HEK293 (cell line): ENCODE data around the gene FHAD1.
A peak's percentile ranks its signal among the peaks of the same experiment; 100 is the strongest.

Experiments used
- CTCF ChIA-PET: fragments of 350-600 bp; formaldehyde crosslinking; extraction: SDS; loops from one replicate; lab custom pipeline; 2021; ENCODE audit warnings: antibody characterized with exemption; lab: Yijun Ruan, JAX
- POLR2A ChIA-PET: fragments of 300-600 bp; formaldehyde crosslinking; extraction: SDS; loops from one replicate; lab custom pipeline; 2020; ENCODE audit warnings: antibody characterized with exemption, inconsistent platforms; lab: Yijun Ruan, JAX
- H3K27ac ChIP-seq: fragments of 200-500 bp; sonication (Bioruptor generic); 2 replicates; pipeline ENCODE4 v1.5.1; 2014; ENCODE audit warnings: low read depth, low read length, control low read depth, inconsistent platforms; ENCODE audit errors: extremely low read depth
- H3K36me3 ChIP-seq, 2 experiments: fragments of 200-500 bp in 1 of 2; sonication (Bioruptor generic) in 1 of 2; 1 replicate in 1 of 2; 2 replicates in 1 of 2; pipeline ENCODE4 v1.5.1; 2014 to 2017; ENCODE audit warnings: inconsistent platforms in 2 of 2, low read length in 2 of 2; ENCODE audit not compliant: control insufficient read depth in 2 of 2, insufficient read depth in 1 of 2
- H3K4me1 ChIP-seq: fragments of 200-500 bp; sonication (Bioruptor generic); 2 replicates; pipeline ENCODE4 v1.5.1; 2014; ENCODE audit warnings: mild to moderate bottlenecking, low read length, inconsistent platforms; ENCODE audit not compliant: control insufficient read depth, insufficient read depth
- H3K4me3 ChIP-seq: 2 replicates; pipeline ENCODE4 v1.5.1; 2011; ENCODE audit warnings: low read depth, mild to moderate bottlenecking, control low read depth, low read length, moderate library complexity
- H3K9me3 ChIP-seq: fragments of 200-500 bp; sonication (Bioruptor generic); 2 replicates; pipeline ENCODE4 v1.5.1; 2014; ENCODE audit warnings: low read depth, low read length, inconsistent platforms; ENCODE audit not compliant: control insufficient read depth, insufficient read depth
- KLF10 ChIP-seq: fragments of 450-650 bp; IDR thresholded peaks from 2 replicates; pipeline ENCODE4 v1.5.1; 2018; ENCODE audit warnings: missing biosample characterization, mild to moderate bottlenecking, missing genetic modification characterization
- KLF7 ChIP-seq: fragments of 450-650 bp; formaldehyde crosslinking; IDR thresholded peaks from 2 replicates; pipeline ENCODE4 v1.5.1; 2016; ENCODE audit warnings: missing biosample characterization, missing genetic modification characterization, borderline replicate concordance
- WT1 ChIP-seq: fragments of 450-650 bp; formaldehyde crosslinking; IDR thresholded peaks from 2 replicates; pipeline ENCODE4 v1.5.1; 2016; ENCODE audit warnings: missing biosample characterization, missing genetic modification characterization
- ZBTB17 ChIP-seq: fragments of 450-650 bp; formaldehyde crosslinking; IDR thresholded peaks from 2 replicates; pipeline ENCODE4 v1.5.1; 2016; ENCODE audit warnings: missing biosample characterization, missing genetic modification characterization
- ZBTB20 ChIP-seq: fragments of 450-650 bp; formaldehyde crosslinking; IDR thresholded peaks from 2 replicates; pipeline ENCODE4 v1.5.1; 2016; ENCODE audit warnings: missing biosample characterization, missing genetic modification characterization
- ZBTB44 ChIP-seq: fragments of 450-650 bp; IDR thresholded peaks from 2 replicates; pipeline ENCODE4 v1.5.1; 2018; ENCODE audit warnings: missing biosample characterization, mild to moderate bottlenecking, missing genetic modification characterization
- ZIC2 ChIP-seq: fragments of 450-650 bp; formaldehyde crosslinking; IDR thresholded peaks from 2 replicates; pipeline ENCODE4 v1.5.1; 2016; ENCODE audit warnings: missing biosample characterization, missing genetic modification characterization
- ZNF223 ChIP-seq: fragments of 450-650 bp; formaldehyde crosslinking; IDR thresholded peaks from 2 replicates; pipeline ENCODE4 v1.5.1; 2016; ENCODE audit warnings: missing biosample characterization, missing genetic modification characterization
- ZNF239 ChIP-seq: fragments of 450-650 bp; formaldehyde crosslinking; IDR thresholded peaks from 2 replicates; pipeline ENCODE4 v1.5.1; 2016; ENCODE audit warnings: missing biosample characterization, missing genetic modification characterization
- ZNF24 ChIP-seq: fragments of 450-650 bp; formaldehyde crosslinking; IDR thresholded peaks from 2 replicates; pipeline ENCODE4 v1.5.1; 2016; ENCODE audit warnings: missing biosample characterization, missing genetic modification characterization
- ZNF350 ChIP-seq: fragments of 450-650 bp; formaldehyde crosslinking; IDR thresholded peaks from 2 replicates; pipeline ENCODE4 v1.5.0; 2017; ENCODE audit warnings: missing biosample characterization, mild to moderate bottlenecking, missing genetic modification characterization
- ZNF354C ChIP-seq: fragments of 450-650 bp; formaldehyde crosslinking; IDR thresholded peaks from 2 replicates; pipeline ENCODE4 v1.5.1; 2016; ENCODE audit warnings: missing biosample characterization, missing genetic modification characterization, low read depth, borderline replicate concordance
- ZNF362 ChIP-seq: fragments of 450-650 bp; formaldehyde crosslinking; IDR thresholded peaks from 2 replicates; pipeline ENCODE4 v1.5.1; 2016; ENCODE audit warnings: missing biosample characterization, missing genetic modification characterization
- ZNF549 ChIP-seq: fragments of 450-650 bp; IDR thresholded peaks from 2 replicates; pipeline ENCODE4 v1.5.1; 2018; ENCODE audit warnings: missing biosample characterization, missing genetic modification characterization, mild to moderate bottlenecking, inconsistent platforms, moderate library complexity
- ZNF555 ChIP-seq: fragments of 450-650 bp; formaldehyde crosslinking; conservative IDR thresholded peaks from 2 replicates; pipeline ENCODE4 v1.5.1; 2017; ENCODE audit warnings: missing biosample characterization, mild to moderate bottlenecking, missing genetic modification characterization, inconsistent platforms
- ZNF600 ChIP-seq: fragments of 450-650 bp; formaldehyde crosslinking; IDR thresholded peaks from 2 replicates; pipeline ENCODE4 v1.5.1; 2016; ENCODE audit warnings: missing biosample characterization, missing genetic modification characterization
- ZNF610 ChIP-seq: fragments of 450-650 bp; formaldehyde crosslinking; IDR thresholded peaks from 2 replicates; pipeline ENCODE4 v1.5.1; 2016; ENCODE audit warnings: missing biosample characterization, missing genetic modification characterization, borderline replicate concordance
- ZNF670 ChIP-seq: fragments of 450-650 bp; formaldehyde crosslinking; IDR thresholded peaks from 2 replicates; pipeline ENCODE4 v1.5.1; 2016; ENCODE audit warnings: missing biosample characterization, missing genetic modification characterization, low read depth
- ZNF776 ChIP-seq: fragments of 450-650 bp; formaldehyde crosslinking; IDR thresholded peaks from 2 replicates; pipeline ENCODE4 v1.5.0; 2017; ENCODE audit warnings: missing biosample characterization, missing genetic modification characterization, borderline replicate concordance
- ZNF843 ChIP-seq: fragments of 450-650 bp; formaldehyde crosslinking; IDR thresholded peaks from 2 replicates; pipeline ENCODE4 v1.5.1; 2016; ENCODE audit warnings: missing biosample characterization, missing genetic modification characterization
- TF ChIP-seq, protein P1 (sequence below): fragments of 450-650 bp; formaldehyde crosslinking; IDR thresholded peaks from 2 replicates; pipeline ENCODE4 v1.5.1; 2016; ENCODE audit warnings: missing biosample characterization, missing genetic modification characterization

Gene FHAD1

DNA sequence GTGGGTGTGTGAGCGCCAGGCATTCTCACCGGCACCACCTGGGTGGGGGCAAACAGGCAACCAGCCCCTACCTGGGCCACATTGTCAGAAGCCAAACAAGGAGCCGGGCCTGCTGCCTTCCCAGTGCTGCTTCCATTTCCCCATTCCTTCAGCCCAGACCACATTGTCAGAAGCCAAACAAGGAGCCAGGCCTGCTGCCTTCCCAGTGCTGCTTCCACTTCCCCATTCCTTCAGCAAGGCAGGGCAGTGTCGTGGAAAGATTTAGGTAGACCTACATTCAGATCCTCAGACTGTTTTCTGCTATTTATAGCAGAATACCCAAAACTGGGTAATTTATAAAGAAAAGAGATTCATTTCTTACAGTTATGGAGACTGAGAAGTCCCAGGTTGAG is 115.7 kb downstream of the FHAD1 start:
- no peak overlapping the region for H3K4me3 ChIP-seq
- no peaks in the 10 kb centered on the region for H3K9me3 ChIP-seq
- no peak overlapping the region for H3K27ac ChIP-seq
- H3K36me3 ChIP-seq: no peaks in the 10 kb centered on the region
- ChIA-PET CTCF (no interaction called here), POLR2A (no interaction called here)
- no peaks in the 10 kb centered on the region for H3K4me1 ChIP-seq
- TF ChIP-seq ZNF600 (tag by site-specific recombination): no peak
- TF ChIP-seq ZNF610 (tag by site-specific recombination): no peak
- no peak for TF ChIP-seq ZNF350 (tag by site-specific recombination)
- TF ChIP-seq ZBTB17: no peak
- TF ChIP-seq ZNF354C (tag by site-specific recombination): no peak
- TF ChIP-seq ZBTB20 (tag by site-specific recombination): no peak
- TF ChIP-seq KLF10 (tag by site-specific recombination): no peak
- TF ChIP-seq ZNF776: no peak
- no peak for TF ChIP-seq ZNF555
- no peak for TF ChIP-seq KLF7
- no peak for TF ChIP-seq WT1 (tag by site-specific recombination)

- ChIA-PET POLR2A (no interaction called here), CTCF (no interaction called here)
- H3K9me3 ChIP-seq: no peaks in the 10 kb centered on the region
- H3K36me3 ChIP-seq: no peaks in the 10 kb centered on the region
- no peak overlapping the region for H3K27ac ChIP-seq
- H3K4me1 ChIP-seq: no peaks in the 10 kb centered on the region
- no peak overlapping the region for H3K4me3 ChIP-seq
- TF ChIP-seq ZNF24 (tag by site-specific recombination) (no peak), ZNF549 (tag by site-specific recombination) (no peak), ZNF670 (tag by site-specific recombination) (no peak), ZNF223 (0 out of 2 replicates have a peak, but pooled peaks have one; percentile 43), ZNF239 (tag by site-specific recombination) (no peak), ZIC2 (tag by site-specific recombination) (peak; percentile 94), ZNF610 (tag by site-specific recombination) (no peak), ZBTB44 (tag by site-specific recombination) (no peak), ZNF362 (tag by site-specific recombination) (no peak), ZNF843 (tag by site-specific recombination) (no peak)
- TF ChIP-seq, protein P1, sequence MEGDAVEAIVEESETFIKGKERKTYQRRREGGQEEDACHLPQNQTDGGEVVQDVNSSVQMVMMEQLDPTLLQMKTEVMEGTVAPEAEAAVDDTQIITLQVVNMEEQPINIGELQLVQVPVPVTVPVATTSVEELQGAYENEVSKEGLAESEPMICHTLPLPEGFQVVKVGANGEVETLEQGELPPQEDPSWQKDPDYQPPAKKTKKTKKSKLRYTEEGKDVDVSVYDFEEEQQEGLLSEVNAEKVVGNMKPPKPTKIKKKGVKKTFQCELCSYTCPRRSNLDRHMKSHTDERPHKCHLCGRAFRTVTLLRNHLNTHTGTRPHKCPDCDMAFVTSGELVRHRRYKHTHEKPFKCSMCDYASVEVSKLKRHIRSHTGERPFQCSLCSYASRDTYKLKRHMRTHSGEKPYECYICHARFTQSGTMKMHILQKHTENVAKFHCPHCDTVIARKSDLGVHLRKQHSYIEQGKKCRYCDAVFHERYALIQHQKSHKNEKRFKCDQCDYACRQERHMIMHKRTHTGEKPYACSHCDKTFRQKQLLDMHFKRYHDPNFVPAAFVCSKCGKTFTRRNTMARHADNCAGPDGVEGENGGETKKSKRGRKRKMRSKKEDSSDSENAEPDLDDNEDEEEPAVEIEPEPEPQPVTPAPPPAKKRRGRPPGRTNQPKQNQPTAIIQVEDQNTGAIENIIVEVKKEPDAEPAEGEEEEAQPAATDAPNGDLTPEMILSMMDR (tag by site-specific recombination): peak; percentile 63
These were observed 117.7 kb downstream of the FHAD1 start for GRCh38 chr1:15364740-15365139.
